ENCODE data around the gene LANCL1. TPM values are rescaled to one million over a fixed set of nuclear protein-coding genes. Genes with fewer than 3 reads are reported as not detected.

Gene LANCL1
- 46.1 and 55.9 TPM in 2 replicates for total RNA-seq (ENCODE audit: low replicate concordance)
- long read RNA-seq, full-length matches to known transcripts, result 31 of 44 reads
- long read RNA-seq, partial matches to known transcripts, result 3 of 44 reads
- long read RNA-seq, other reads (novel, unspliced or antisense), result 10 of 44 reads

DNA sequence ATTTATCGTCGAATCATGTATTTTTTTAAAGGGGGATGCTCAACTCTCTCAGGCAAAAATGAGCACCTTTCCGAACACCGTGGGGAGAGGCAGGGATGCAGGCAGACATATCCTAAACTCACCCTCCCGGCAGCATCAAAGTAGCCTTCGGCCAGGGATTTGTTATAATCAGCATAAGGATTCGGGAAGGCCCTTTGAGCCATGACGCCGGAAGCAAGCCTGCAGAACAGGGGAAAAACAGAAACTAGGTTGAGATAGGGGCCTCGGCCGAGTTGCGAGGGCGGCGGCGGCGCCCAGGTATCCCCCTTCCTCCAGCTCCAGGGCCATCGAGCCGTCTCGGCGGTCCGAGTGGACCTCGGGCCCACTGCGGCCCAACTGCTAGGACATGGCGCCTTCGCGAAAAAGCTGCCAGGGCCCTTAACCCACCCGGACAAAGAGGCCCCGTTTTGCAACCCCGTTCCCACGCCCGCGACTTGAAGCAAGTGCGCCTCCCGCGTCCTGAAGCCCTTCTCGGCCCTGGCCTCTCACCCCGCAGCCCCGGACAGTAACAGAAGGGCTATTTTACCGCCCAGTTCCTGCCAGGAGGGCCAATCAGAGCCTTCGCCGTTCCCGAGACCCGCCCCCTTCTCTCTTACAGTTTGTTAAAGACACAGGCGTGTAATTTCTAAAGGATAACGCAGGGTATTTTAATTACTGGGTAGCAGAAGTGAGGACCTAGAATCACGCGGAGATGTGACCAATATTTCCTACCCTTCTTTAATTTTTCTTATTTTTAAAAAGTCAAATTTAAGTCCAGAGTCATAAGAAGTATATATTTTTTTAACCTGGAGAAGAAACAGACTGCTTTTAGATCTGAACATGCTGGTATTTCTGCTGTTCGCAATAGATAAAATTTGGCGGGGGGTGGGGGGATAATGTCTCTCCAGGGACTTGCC, at the start of gene LANCL1:
TSS of gene LANCL1 (minus strand) at position 566 of the 935 bp plus-strand sequence. CDS start at position 203, 363 bp downstream.
- H3K36me3 Mint-ChIP-seq, result peaks cover 9% of the 10 kb centered on the region
- peak within 1 kb of the TSS; percentile 95 for H3K27ac Mint-ChIP-seq
- H3K4me3 Mint-ChIP-seq, result peak within 1 kb of the TSS; percentile 99
- no peaks in the 10 kb centered on the region for H3K9me3 Mint-ChIP-seq
- H3K27me3 Mint-ChIP-seq, result no peaks in the 10 kb centered on the region
- peak; percentile 79 for DNase-seq (ENCODE audit: extremely low spot score, unreplicated experiment)
- TF ChIP-seq, protein P1, sequence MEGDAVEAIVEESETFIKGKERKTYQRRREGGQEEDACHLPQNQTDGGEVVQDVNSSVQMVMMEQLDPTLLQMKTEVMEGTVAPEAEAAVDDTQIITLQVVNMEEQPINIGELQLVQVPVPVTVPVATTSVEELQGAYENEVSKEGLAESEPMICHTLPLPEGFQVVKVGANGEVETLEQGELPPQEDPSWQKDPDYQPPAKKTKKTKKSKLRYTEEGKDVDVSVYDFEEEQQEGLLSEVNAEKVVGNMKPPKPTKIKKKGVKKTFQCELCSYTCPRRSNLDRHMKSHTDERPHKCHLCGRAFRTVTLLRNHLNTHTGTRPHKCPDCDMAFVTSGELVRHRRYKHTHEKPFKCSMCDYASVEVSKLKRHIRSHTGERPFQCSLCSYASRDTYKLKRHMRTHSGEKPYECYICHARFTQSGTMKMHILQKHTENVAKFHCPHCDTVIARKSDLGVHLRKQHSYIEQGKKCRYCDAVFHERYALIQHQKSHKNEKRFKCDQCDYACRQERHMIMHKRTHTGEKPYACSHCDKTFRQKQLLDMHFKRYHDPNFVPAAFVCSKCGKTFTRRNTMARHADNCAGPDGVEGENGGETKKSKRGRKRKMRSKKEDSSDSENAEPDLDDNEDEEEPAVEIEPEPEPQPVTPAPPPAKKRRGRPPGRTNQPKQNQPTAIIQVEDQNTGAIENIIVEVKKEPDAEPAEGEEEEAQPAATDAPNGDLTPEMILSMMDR (conservative IDR thresholded peaks at IDR 0.05), result no peak
- H3K4me1 Mint-ChIP-seq (ENCODE audit: unreplicated experiment), result peaks cover 17% of the 10 kb centered on the region

DNA sequence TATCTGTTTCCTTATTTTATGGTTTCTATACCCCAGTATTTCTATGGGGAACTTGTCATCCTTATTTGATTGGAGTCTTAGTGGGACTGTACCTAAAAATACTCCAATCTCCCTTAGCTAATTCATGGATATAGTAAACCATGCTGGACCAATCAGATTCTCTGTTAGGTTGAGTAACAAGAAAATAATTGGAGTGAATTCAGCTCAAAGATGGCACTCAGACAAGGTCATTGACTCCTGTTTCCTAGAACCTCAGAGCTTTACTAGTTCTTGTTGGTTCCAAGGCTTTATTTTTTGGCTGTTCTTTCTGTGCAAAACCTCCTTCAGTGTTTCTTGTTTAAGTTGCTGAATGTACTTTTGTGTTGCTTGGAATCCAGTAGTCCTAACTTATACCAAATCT, 48.0 kb upstream of the LANCL1 start:
- peaks cover 7% of the 10 kb centered on the region for H3K27me3 Mint-ChIP-seq
- H3K27ac Mint-ChIP-seq, result no peak overlapping the region
- no peak overlapping the region for H3K4me3 Mint-ChIP-seq
- no peaks in the 10 kb centered on the region for H3K9me3 Mint-ChIP-seq
- TF ChIP-seq, protein P1 (conservative IDR thresholded peaks at IDR 0.05), result no peak
- H3K4me1 Mint-ChIP-seq (ENCODE audit: unreplicated experiment), result no peaks in the 10 kb centered on the region
- H3K36me3 Mint-ChIP-seq, result no peaks in the 10 kb centered on the region
- no peak for DNase-seq (ENCODE audit: extremely low spot score, unreplicated experiment)

- Mint-ChIP-seq H3K4me3 (no peak overlapping the region), H3K36me3 (no peaks in the 10 kb centered on the region), H3K27ac (no peak overlapping the region), H3K9me3 (no peaks in the 10 kb centered on the region), H3K27me3 (peaks cover 7% of the 10 kb centered on the region), H3K4me1 (ENCODE audit: unreplicated experiment) (no peaks in the 10 kb centered on the region)
- no peak for DNase-seq (ENCODE audit: extremely low spot score, unreplicated experiment)
- TF ChIP-seq, protein P1 (conservative IDR thresholded peaks at IDR 0.05), result no peak
These were observed 47.2 kb upstream of the LANCL1 start for GRCh38 chr2:210523650-210524289.

GRCh38 chr2:210522399-210522798, 45.8 kb upstream of the LANCL1 start:
- Mint-ChIP-seq H3K27me3 (peaks cover 7% of the 10 kb centered on the region), H3K36me3 (no peaks in the 10 kb centered on the region), H3K27ac (no peak overlapping the region), H3K4me1 (ENCODE audit: unreplicated experiment) (no peaks in the 10 kb centered on the region), H3K4me3 (no peak overlapping the region), H3K9me3 (no peaks in the 10 kb centered on the region)
- DNase-seq (ENCODE audit: extremely low spot score, unreplicated experiment), result no peak
- TF ChIP-seq, protein P1 (conservative IDR thresholded peaks at IDR 0.05), result no peak

- H3K4me1 Mint-ChIP-seq (ENCODE audit: unreplicated experiment), result no peaks in the 10 kb centered on the region
- TF ChIP-seq, protein P1 (conservative IDR thresholded peaks at IDR 0.05), result no peak
- H3K4me3 Mint-ChIP-seq, result no peak overlapping the region
- no peaks in the 10 kb centered on the region for H3K27me3 Mint-ChIP-seq
- no peak for DNase-seq (ENCODE audit: extremely low spot score, unreplicated experiment)
- peaks cover 9% of the 10 kb centered on the region for H3K9me3 Mint-ChIP-seq
- no peak overlapping the region for H3K27ac Mint-ChIP-seq
- H3K36me3 Mint-ChIP-seq, result no peaks in the 10 kb centered on the region
These were observed 43.0 kb upstream of the LANCL1 start for GRCh38 chr2:210519594-210519993.
